ENCODE results near the gene MACROD1. TPM values are rescaled to one million over a fixed set of nuclear protein-coding genes. Genes with fewer than 3 reads are reported as not detected.

Gene MACROD1
- total and polyA plus RNA-seq, 9 of the 15 experiments (the other 6 are each of a cell fraction or from before 2014, with no cell fraction given) = 1.1 to 60.0 (median 26.4) TPM

GRCh38 chr11:64006398-64006797 lies 159.5 kb downstream of the MACROD1 start:
- Histone ChIP-seq H2AFZ (ENCODE audit: low read depth, low read length) (no peak overlapping the region), H3K4me2 (ENCODE audit: insufficient read depth, low read length) (no peak overlapping the region), H3K9me3 (replicated peaks; ENCODE audit: control insufficient read depth, insufficient read depth, low read depth, low read length) (no peaks in the 10 kb centered on the region; the same call in 1 of the 2 replicates), H3K4me3 (no peak overlapping the region), H3K4me1 (replicated peaks in 1 of 2; ENCODE audit: control insufficient read depth in 2 of 2, insufficient read depth in 2 of 2, low read length in 2 of 2) (peaks cover 16 to 61% of the 10 kb centered on the region in 2 experiments), H3K9me1 (ENCODE audit: control insufficient read depth, insufficient read depth, low read length) (peaks cover 16% of the 10 kb centered on the region), H3K27ac (ENCODE audit: extremely low read depth, low read depth, low read length) (no peak overlapping the region), H3K27me3 (ENCODE audit: control insufficient read depth in 2 of 2, insufficient read depth in 2 of 2, low read length in 2 of 2) (no peaks in the 10 kb centered on the region), H3K79me2 (ENCODE audit: control insufficient read depth, insufficient read depth, low read length) (no peaks in the 10 kb centered on the region), H3K36me3 (ENCODE audit: control insufficient read depth, insufficient read depth, low read length) (peaks cover 6% of the 10 kb centered on the region; the same call in 2 of the 3 replicates), H4K20me1 (replicated peaks; ENCODE audit: control insufficient read depth, insufficient read depth, low read length) (peaks cover 49% of the 10 kb centered on the region), H3K9ac (ENCODE audit: insufficient read depth in 1 of 2, low read depth in 2 of 2, low read length in 2 of 2) (no peak overlapping the region)
- no peak for DNase-seq (ENCODE audit: extremely low read depth in 1 of 4, low spot score in 3 of 4)
- 75% methylated on average over 11 of the region's 12 CpGs for WGBS (ENCODE audit: insufficient coverage, low coverage, missing lambda C conversion rate)
- ChIA-PET CTCF (ENCODE audit: low intra/inter-chr PET ratio) (no interaction called here), POLR2A (interaction anchor here (0.7 to 1.5 kb wide), 3 partner anchors 11 to 131 kb away, joined by 3 to 5 read pairs (median 3); no protein-coding TSS in a partner anchor)
- no TSS peak for BruUV-seq (replicated peaks)
- no peak for FAIRE-seq
- ATAC-seq = no peak
- peak; percentile 24; the same call in 1 of the 2 replicates for TF ChIP-seq POLR2G (IDR thresholded peaks at IDR 0.05; ENCODE audit: low read depth, low read length)
- TF ChIP-seq ZNF764 (CRISPR knock-in tag; IDR thresholded peaks at IDR 0.05; ENCODE audit: low read depth) = no peak
- intact Hi-C loops (cut with micrococcal nuclease) (loop anchor here (10.0 kb wide), 2 partner anchors 88 to 138 kb away; no protein-coding TSS in a partner anchor), in situ Hi-C loops (cut with MboI) (no loop called here)

GRCh38 chr11:64005691-64006090 lies 160.2 kb downstream of the MACROD1 start:
- H3K4me1 ChIP-seq (replicated peaks in 1 of 2; ENCODE audit: control insufficient read depth in 2 of 2, insufficient read depth in 2 of 2, low read length in 2 of 2) = peaks cover 16 to 67% of the 10 kb centered on the region in 2 experiments
- no peaks in the 10 kb centered on the region for H3K27me3 ChIP-seq (ENCODE audit: control insufficient read depth in 2 of 2, insufficient read depth in 2 of 2, low read length in 2 of 2)
- H3K27ac ChIP-seq (ENCODE audit: extremely low read depth, low read depth, low read length) = no peak overlapping the region
- DNase-seq (ENCODE audit: extremely low read depth in 1 of 4, low spot score in 3 of 4) (no peak), FAIRE-seq (no peak), ATAC-seq (no peak)
- H2AFZ ChIP-seq (ENCODE audit: low read depth, low read length) = no peak overlapping the region
- no peak overlapping the region for H3K9ac ChIP-seq (ENCODE audit: insufficient read depth in 1 of 2, low read depth in 2 of 2, low read length in 2 of 2)
- ChIA-PET CTCF (ENCODE audit: low intra/inter-chr PET ratio) (no interaction called here), POLR2A (interaction anchor here (1.0 kb wide), 1 partner anchor 11 kb away, joined by 3 read pairs; no protein-coding TSS in a partner anchor)
- 100% methylated on average over 1 of the region's 4 CpGs for WGBS (ENCODE audit: insufficient coverage, low coverage, missing lambda C conversion rate)
- no peak overlapping the region for H3K4me2 ChIP-seq (ENCODE audit: insufficient read depth, low read length)
- no peak for TF ChIP-seq CREB1 (IDR thresholded peaks at IDR 0.05)
- no peak for TF ChIP-seq CREB1 (CRISPR knock-in tag; IDR thresholded peaks at IDR 0.05)
- no peak for TF ChIP-seq HDAC2 (IDR thresholded peaks at IDR 0.05)
- TF ChIP-seq RHOXF2B (CRISPR knock-in tag; conservative IDR thresholded peaks at IDR 0.05) = no peak
- TF ChIP-seq GABPB1 (CRISPR knock-in tag; IDR thresholded peaks at IDR 0.05) = no peak
- TF ChIP-seq MITF (IDR thresholded peaks at IDR 0.05) = no peak
- TF ChIP-seq JUNB (CRISPR knock-in tag; conservative IDR thresholded peaks at IDR 0.05) = no peak
- TF ChIP-seq MXI1 (IDR thresholded peaks at IDR 0.05; ENCODE audit: low read depth, low read length) = no peak
- TF ChIP-seq SMC3 (conservative IDR thresholded peaks at IDR 0.05; ENCODE audit: insufficient read depth, low read depth, low read length) = no peak
- no peak for TF ChIP-seq ZBTB1 (CRISPR knock-in tag; IDR thresholded peaks at IDR 0.05; ENCODE audit: borderline replicate concordance, low read depth)
- TF ChIP-seq BCOR (IDR thresholded peaks at IDR 0.05) = no peak
- TF ChIP-seq HNRNPUL1 (IDR thresholded peaks at IDR 0.05; ENCODE audit: low read length) = no peak
- no peak for TF ChIP-seq NONO (IDR thresholded peaks at IDR 0.05; ENCODE audit: low read depth in 2 of 2, low read length in 1 of 2)
- no peak for TF ChIP-seq DIDO1 (tag; IDR thresholded peaks at IDR 0.05; ENCODE audit: low read depth)
- TF ChIP-seq RBBP5 (IDR thresholded peaks at IDR 0.05; ENCODE audit: borderline replicate concordance, insufficient read depth, low read length, poor library complexity, severe bottlenecking) = no peak
- in situ Hi-C loops (cut with MboI) = no loop called here
- intact Hi-C loops (cut with micrococcal nuclease) = loop anchor here (10.0 kb wide), 2 partner anchors 89 to 139 kb away; no protein-coding TSS in a partner anchor
- peaks cover 16% of the 10 kb centered on the region for H3K9me1 ChIP-seq (ENCODE audit: control insufficient read depth, insufficient read depth, low read length)
- H3K36me3 ChIP-seq (ENCODE audit: control insufficient read depth, insufficient read depth, low read length) = peaks cover 10% of the 10 kb centered on the region; the same call in 2 of the 3 replicates
- no peaks in the 10 kb centered on the region; the same call in 1 of the 2 replicates for H3K9me3 ChIP-seq (replicated peaks; ENCODE audit: control insufficient read depth, insufficient read depth, low read depth, low read length)
- peaks cover 49% of the 10 kb centered on the region for H4K20me1 ChIP-seq (replicated peaks; ENCODE audit: control insufficient read depth, insufficient read depth, low read length)
- no TSS peak for BruUV-seq (replicated peaks)
- no peaks in the 10 kb centered on the region for H3K79me2 ChIP-seq (ENCODE audit: control insufficient read depth, insufficient read depth, low read length)
- no peak overlapping the region for H3K4me3 ChIP-seq
